GM12891 (cell line): Measurements from ENCODE around the gene ASXL1.

Source experiments
- PAX5 ChIP-seq: IDR thresholded peaks from 2 replicates; pipeline ENCODE4 v1.6.1; 2011; ENCODE audit warnings: low read length, moderate library complexity, mild to moderate bottlenecking; ENCODE audit not compliant: insufficient read depth, severe bottlenecking
- POLR2A ChIP-seq: IDR thresholded peaks from 2 replicates; pipeline ENCODE4 v1.6.1; 2011; ENCODE audit warnings: low read depth, low read length, control low read depth
- POLR2AphosphoS5 ChIP-seq: IDR thresholded peaks from 2 replicates; pipeline ENCODE4 v1.6.1; 2011; ENCODE audit warnings: low read depth, low read length, control low read depth
- POU2F2 ChIP-seq: IDR thresholded peaks from 2 replicates; pipeline ENCODE4 v1.6.1; 2011; ENCODE audit warnings: low read depth, mild to moderate bottlenecking, control low read depth, low read length, moderate library complexity
- SPI1 ChIP-seq: IDR thresholded peaks from 2 replicates; pipeline ENCODE4 v1.6.1; 2011; ENCODE audit warnings: low read depth, low read length, control low read depth
- TAF1 ChIP-seq: IDR thresholded peaks from 2 replicates; pipeline ENCODE4 v1.6.1; 2011; ENCODE audit warnings: low read depth, low read length, control low read depth

- TF ChIP-seq POLR2A (no peak), POLR2AphosphoS5 (no peak), TAF1 (no peak), POU2F2 (no peak), SPI1 (no peak), PAX5 (no peak)
These were observed 92.4 kb downstream of the ASXL1 start for GRCh38 chr20:32450484-32451061.
